ENCODE data around the gene FKBP10.
"Not testable (repeated sequence)": the region's sequence is repeated elsewhere in the genome, so short reads cannot be mapped to it uniquely, and the experiment has no call there.

The FKBP10 gene

GRCh38 chr17:41824086-41824485, 11.3 kb downstream of the FKBP10 start:
- DNase-seq (ENCODE audit: extremely low spot score), result no peak
- POLR2A ChIA-PET, result interaction anchor here (0.7 to 3.2 kb wide), 4 partner anchors 10 to 135 kb away, joined by 3 to 29 read pairs (median 6); partner anchors contain the start of genes FKBP10, NT5C3B and P3H4
- no peak for TF ChIP-seq ELF4 (IDR thresholded peaks at IDR 0.05)
- TF ChIP-seq SUZ12 (IDR thresholded peaks at IDR 0.05), result no peak
- no peak for TF ChIP-seq FOXA1 (IDR thresholded peaks at IDR 0.05)
- no peak for TF ChIP-seq CTBP1 (IDR thresholded peaks at IDR 0.05; ENCODE audit: borderline replicate concordance)
- TF ChIP-seq SP1 (IDR thresholded peaks at IDR 0.05), result no peak
- no peak for TF ChIP-seq ZNF384 (IDR thresholded peaks at IDR 0.05)
- no peak for TF ChIP-seq BHLHE40 (IDR thresholded peaks at IDR 0.05; ENCODE audit: borderline replicate concordance)
- TF ChIP-seq HDGF (IDR thresholded peaks at IDR 0.05; ENCODE audit: borderline replicate concordance), result no peak
- TF ChIP-seq NFRKB (IDR thresholded peaks at IDR 0.05), result no peak
- no peak for TF ChIP-seq FOXM1 (IDR thresholded peaks at IDR 0.05; ENCODE audit: borderline replicate concordance)
- no peak for TF ChIP-seq TARDBP (IDR thresholded peaks at IDR 0.05)
- TF ChIP-seq ARNT (IDR thresholded peaks at IDR 0.05), result no peak
- TF ChIP-seq, protein P1, sequence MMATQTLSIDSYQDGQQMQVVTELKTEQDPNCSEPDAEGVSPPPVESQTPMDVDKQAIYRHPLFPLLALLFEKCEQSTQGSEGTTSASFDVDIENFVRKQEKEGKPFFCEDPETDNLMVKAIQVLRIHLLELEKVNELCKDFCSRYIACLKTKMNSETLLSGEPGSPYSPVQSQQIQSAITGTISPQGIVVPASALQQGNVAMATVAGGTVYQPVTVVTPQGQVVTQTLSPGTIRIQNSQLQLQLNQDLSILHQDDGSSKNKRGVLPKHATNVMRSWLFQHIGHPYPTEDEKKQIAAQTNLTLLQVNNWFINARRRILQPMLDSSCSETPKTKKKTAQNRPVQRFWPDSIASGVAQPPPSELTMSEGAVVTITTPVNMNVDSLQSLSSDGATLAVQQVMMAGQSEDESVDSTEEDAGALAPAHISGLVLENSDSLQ (IDR thresholded peaks at IDR 0.05), result no peak
- TF ChIP-seq LEF1 (IDR thresholded peaks at IDR 0.05; ENCODE audit: borderline replicate concordance), result no peak
- CTCF ChIA-PET, result no interaction called here

GRCh38 chr17:41825175-41825845, 12.5 kb downstream of the FKBP10 start:
- TF ChIP-seq, protein P1 (IDR thresholded peaks at IDR 0.05), result no peak
- no peak for TF ChIP-seq TARDBP (IDR thresholded peaks at IDR 0.05)
- TF ChIP-seq ELF4 (IDR thresholded peaks at IDR 0.05), result no peak
- TF ChIP-seq CTBP1 (IDR thresholded peaks at IDR 0.05; ENCODE audit: borderline replicate concordance), result no peak
- no peak for TF ChIP-seq SP1 (IDR thresholded peaks at IDR 0.05)
- no peak for TF ChIP-seq SUZ12 (IDR thresholded peaks at IDR 0.05)
- TF ChIP-seq FOXK2 (IDR thresholded peaks at IDR 0.05), result no peak
- TF ChIP-seq HDGF (IDR thresholded peaks at IDR 0.05; ENCODE audit: borderline replicate concordance), result no peak
- no peak for TF ChIP-seq NFRKB (IDR thresholded peaks at IDR 0.05)
- no peak for TF ChIP-seq ZNF384 (IDR thresholded peaks at IDR 0.05)
- no peak for TF ChIP-seq FOXA1 (IDR thresholded peaks at IDR 0.05)
- TF ChIP-seq ARNT (IDR thresholded peaks at IDR 0.05), result no peak
- no peak for TF ChIP-seq L3MBTL2 (conservative IDR thresholded peaks at IDR 0.05)
- no peak for TF ChIP-seq FOXM1 (IDR thresholded peaks at IDR 0.05; ENCODE audit: borderline replicate concordance)
- no peak for TF ChIP-seq LEF1 (IDR thresholded peaks at IDR 0.05; ENCODE audit: borderline replicate concordance)
- TF ChIP-seq BHLHE40 (IDR thresholded peaks at IDR 0.05; ENCODE audit: borderline replicate concordance), result no peak
- ChIA-PET CTCF (no interaction called here), POLR2A (interaction anchor here (1.1 to 1.4 kb wide), 3 partner anchors 13 to 136 kb away, joined by 3 to 7 read pairs (median 4); partner anchors contain the start of genes FKBP10 and P3H4)
- no peak for DNase-seq (ENCODE audit: extremely low spot score)

DNA sequence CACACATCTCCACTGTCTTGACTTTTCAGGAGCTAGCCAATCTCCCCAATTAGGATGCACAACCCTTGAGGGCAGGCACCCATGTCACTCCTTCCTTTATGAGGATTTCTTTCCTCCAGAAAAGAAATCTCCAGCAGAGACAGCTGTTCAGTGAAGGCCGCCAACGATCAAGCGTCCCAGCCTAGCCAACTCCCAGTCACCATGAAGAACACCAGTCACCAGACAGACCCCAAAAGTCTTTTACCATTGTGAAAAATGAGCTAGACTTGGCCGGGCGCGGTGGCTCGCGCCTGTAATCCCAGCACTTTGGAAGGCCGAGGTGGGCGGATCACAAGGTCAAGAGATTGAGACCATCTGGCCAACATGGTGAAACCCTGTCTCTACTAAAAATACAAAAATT, 17.2 kb downstream of the FKBP10 start:
- POLR2A ChIA-PET, result interaction anchor here (1.1 to 4.0 kb wide), 5 partner anchors 10 to 141 kb away, joined by 3 to 12 read pairs (median 8); partner anchors contain the start of genes ACLY, EIF1, FKBP10 and KLHL11
- CTCF ChIA-PET; DNase-seq (ENCODE audit: extremely low spot score): not testable (repeated sequence)

DNA sequence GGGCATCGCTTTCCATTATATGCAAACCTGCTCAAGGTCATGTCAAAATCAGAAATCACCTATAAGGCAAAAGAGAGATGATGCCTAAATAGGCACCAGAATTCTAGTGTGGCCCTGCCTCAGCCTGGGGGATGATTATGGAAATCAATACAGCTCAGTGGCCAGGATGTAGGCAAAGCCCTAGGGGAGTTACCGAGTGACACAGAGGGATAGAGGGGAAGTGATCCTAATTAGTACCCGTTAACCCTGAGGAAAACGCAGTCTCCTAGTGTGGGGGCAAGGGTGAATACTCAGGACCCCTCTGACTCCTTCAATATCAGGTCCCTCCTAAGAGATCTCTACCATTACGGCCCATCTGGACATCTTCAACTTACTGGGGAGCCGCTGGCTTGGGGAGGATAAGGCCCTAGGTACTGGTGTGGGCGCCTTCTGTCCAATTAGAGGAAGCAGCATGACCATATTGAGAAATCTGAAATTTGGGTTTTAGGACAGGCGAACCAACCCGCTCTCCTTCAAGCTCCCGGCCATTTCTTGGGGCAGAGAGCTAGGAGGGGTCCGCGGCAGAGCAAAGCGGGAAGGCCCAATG, 22.5 kb downstream of the FKBP10 start:
- no peak for DNase-seq (ENCODE audit: extremely low spot score)

More for the DNA sequence above, 22.5 kb downstream of the FKBP10 start:
- TF ChIP-seq NFRKB (IDR thresholded peaks at IDR 0.05) (no peak), ZNF384 (IDR thresholded peaks at IDR 0.05) (no peak), SP1 (IDR thresholded peaks at IDR 0.05) (no peak), FOXM1 (IDR thresholded peaks at IDR 0.05; ENCODE audit: borderline replicate concordance) (no peak), FOXA1 (IDR thresholded peaks at IDR 0.05) (no peak), HDGF (IDR thresholded peaks at IDR 0.05; ENCODE audit: borderline replicate concordance) (no peak), BHLHE40 (IDR thresholded peaks at IDR 0.05; ENCODE audit: borderline replicate concordance) (no peak), L3MBTL2 (conservative IDR thresholded peaks at IDR 0.05) (no peak), SUZ12 (IDR thresholded peaks at IDR 0.05) (no peak), CTBP1 (IDR thresholded peaks at IDR 0.05; ENCODE audit: borderline replicate concordance) (no peak), TARDBP (IDR thresholded peaks at IDR 0.05) (no peak), ARNT (IDR thresholded peaks at IDR 0.05) (no peak), LEF1 (IDR thresholded peaks at IDR 0.05; ENCODE audit: borderline replicate concordance) (no peak), FOXK2 (IDR thresholded peaks at IDR 0.05) (no peak), ELF4 (IDR thresholded peaks at IDR 0.05) (no peak)
- TF ChIP-seq, protein P1 (IDR thresholded peaks at IDR 0.05), result no peak
- ChIA-PET CTCF (interaction anchor here (0.6 to 1.4 kb wide), 5 partner anchors 13 to 124 kb away, joined by 3 to 5 read pairs (median 4); partner anchors contain the start of gene JUP), POLR2A (interaction anchor here (0.9 to 5.9 kb wide), 13 partner anchors 11 to 146 kb away, joined by 3 to 40 read pairs (median 7); partner anchors contain the start of genes ACLY, EIF1, FKBP10 and JUP)

All from HEK293T (cell line).